Measurements from ENCODE around the gene ENAH.

DNA sequence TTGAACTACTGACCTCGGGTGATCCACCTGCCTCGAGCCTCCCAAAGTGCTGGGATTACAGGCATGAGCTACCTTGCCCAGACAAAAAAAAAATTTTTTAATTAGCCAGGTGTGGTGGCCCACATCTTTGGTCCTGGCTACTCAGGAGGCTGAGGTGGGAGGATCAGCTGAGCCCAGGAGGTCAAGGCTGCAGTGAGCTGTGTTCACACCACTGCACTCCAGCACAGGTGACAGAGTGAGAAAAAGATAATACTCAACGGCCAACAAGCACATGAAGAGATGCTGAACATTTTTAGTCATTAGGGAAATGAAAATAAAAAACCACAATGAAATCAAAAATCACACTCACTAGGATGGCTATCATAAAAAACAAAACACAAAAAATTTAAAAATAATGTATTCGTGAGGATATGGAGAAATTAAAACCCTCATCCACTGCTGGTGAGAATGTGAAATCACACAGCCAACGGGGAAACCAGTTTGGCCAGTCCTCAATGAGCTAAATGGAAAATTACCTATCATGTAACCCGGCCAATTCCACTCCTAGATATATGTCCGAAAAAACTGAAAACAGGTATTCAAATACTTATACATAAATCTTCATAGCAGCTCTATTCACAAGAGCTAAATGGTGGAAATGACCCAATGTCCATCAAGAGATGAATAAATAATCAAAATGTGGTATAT lies 41.2 kb downstream of the ENAH start:
- TF ChIP-seq, protein P1, sequence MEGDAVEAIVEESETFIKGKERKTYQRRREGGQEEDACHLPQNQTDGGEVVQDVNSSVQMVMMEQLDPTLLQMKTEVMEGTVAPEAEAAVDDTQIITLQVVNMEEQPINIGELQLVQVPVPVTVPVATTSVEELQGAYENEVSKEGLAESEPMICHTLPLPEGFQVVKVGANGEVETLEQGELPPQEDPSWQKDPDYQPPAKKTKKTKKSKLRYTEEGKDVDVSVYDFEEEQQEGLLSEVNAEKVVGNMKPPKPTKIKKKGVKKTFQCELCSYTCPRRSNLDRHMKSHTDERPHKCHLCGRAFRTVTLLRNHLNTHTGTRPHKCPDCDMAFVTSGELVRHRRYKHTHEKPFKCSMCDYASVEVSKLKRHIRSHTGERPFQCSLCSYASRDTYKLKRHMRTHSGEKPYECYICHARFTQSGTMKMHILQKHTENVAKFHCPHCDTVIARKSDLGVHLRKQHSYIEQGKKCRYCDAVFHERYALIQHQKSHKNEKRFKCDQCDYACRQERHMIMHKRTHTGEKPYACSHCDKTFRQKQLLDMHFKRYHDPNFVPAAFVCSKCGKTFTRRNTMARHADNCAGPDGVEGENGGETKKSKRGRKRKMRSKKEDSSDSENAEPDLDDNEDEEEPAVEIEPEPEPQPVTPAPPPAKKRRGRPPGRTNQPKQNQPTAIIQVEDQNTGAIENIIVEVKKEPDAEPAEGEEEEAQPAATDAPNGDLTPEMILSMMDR (IDR thresholded peaks at IDR 0.05), result no peak
- no peak for TF ChIP-seq POLR2A (IDR thresholded peaks at IDR 0.05)

Measured in uterus (tissue), 2 donors.